Left lung (tissue), 10 donors: ENCODE data around the gene AIG1. TPM values are rescaled to one million over a fixed set of nuclear protein-coding genes. Genes with fewer than 3 reads are reported as not detected.

Experiments used
- ATAC-seq: fragments of 200-7000 bp; cut with Tn5 transposase; one replicate; pipeline ENCODE4 v1.9.1; 2020; ENCODE audit warnings: moderate library complexity
- DNase-seq, 4 donors: peaks; one replicate each; pipeline ENCODE4 v3.0.0-alpha.2; 2013 to 2020
- H3K27ac ChIP-seq, 2 donors: fragments of 200-600 bp; sonication (generic) in 1 of 2; one replicate each; pipeline versions ENCODE4 v1.5.0 to v1.8.0; 2020 to 2021
- H3K27me3 ChIP-seq, 2 donors: fragments of 200-600 bp; sonication (generic) in 1 of 2; one replicate each; pipeline versions ENCODE4 v1.5.0 to v1.8.0; 2020 to 2021
- H3K36me3 ChIP-seq, 2 donors: fragments of 200-600 bp; sonication (generic) in 1 of 2; one replicate each; pipeline versions ENCODE4 v1.5.0 to v1.8.0; 2020 to 2021
- H3K4me1 ChIP-seq, 2 donors: fragments of 200-600 bp; one replicate each; pipeline ENCODE4 v1.8.0; 2021
- H3K4me3 ChIP-seq, 2 donors: fragments of 200-600 bp; sonication (generic) in 1 of 2; one replicate each; pipeline versions ENCODE4 v1.5.0 to v1.8.0; 2020 to 2021; ENCODE audit warnings: mild to moderate bottlenecking in 1 of 2
- H3K9me3 ChIP-seq, 2 donors: fragments of 200-600 bp; sonication (generic) in 1 of 2; one replicate each; pipeline versions ENCODE4 v1.5.0 to v1.8.0; 2020 to 2021
- intact Hi-C, 2 donors: fragments of 100-400 bp; cut with DNase I; formaldehyde crosslinking; loops; one replicate each; pipeline versions ENCODE4 v1.11.2 to v1.14.2; 2022
- polyA plus RNA-seq, 6 donors: library from polyadenylated mRNA; unstranded; fragments of 120-200 nt; gene quantifications; one replicate each; pipeline ENCODE4 v1.2.1, GENCODE V29; 2013; ENCODE audit not compliant: insufficient read length in 6 of 6
- total RNA-seq, 2 donors: library from RNA; stranded (reverse); fragmentation: NEBNext Ultra II Directional; extraction: Animal tissue kit (Norgen Biotek cat#: 25700); gene quantifications; one replicate each; pipeline ENCODE4 v1.2.1, GENCODE V29; 2021
- TF ChIP-seq, protein P1 (sequence below), 2 donors: fragments of 200-600 bp; sonication (generic) in 1 of 2; IDR thresholded peaks; one replicate each; pipeline versions ENCODE4 v1.5.0 to v1.8.0; 2021; ENCODE audit warnings: antibody characterized with exemption in 2 of 2
- donor health status: DM: no; HTN: yes; CAD: no.
- donor health status: DM: no; HTN: no; CAD: no.

The AIG1 gene
- total and polyA plus RNA-seq, 8 donors, result 34.7 to 45.4 (median 36.8) TPM

DNA sequence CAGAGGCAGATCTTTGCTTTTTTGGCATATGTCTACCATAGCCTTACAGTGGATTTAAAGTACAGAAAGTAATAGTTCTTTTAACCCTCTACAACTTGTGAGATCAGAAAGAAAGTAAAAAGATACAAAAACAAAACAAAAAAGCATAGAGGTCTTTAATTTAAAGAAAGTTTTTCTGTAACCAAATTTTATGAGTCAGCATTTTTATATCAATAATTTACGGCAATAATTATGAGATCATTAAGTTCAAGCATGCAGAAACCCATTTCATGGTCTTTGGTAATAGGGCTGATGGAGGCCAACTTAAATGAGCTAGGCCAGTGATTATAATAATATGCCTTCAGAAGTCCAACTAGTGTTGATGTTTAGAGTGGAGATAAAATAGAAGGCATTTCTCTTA is 145.9 kb downstream of the AIG1 start:
- no peak overlapping the region for H3K4me3 ChIP-seq
- H3K27ac ChIP-seq, result no peak overlapping the region
- H3K27me3 ChIP-seq, result no peaks in the 10 kb centered on the region
- TF ChIP-seq, protein P1, sequence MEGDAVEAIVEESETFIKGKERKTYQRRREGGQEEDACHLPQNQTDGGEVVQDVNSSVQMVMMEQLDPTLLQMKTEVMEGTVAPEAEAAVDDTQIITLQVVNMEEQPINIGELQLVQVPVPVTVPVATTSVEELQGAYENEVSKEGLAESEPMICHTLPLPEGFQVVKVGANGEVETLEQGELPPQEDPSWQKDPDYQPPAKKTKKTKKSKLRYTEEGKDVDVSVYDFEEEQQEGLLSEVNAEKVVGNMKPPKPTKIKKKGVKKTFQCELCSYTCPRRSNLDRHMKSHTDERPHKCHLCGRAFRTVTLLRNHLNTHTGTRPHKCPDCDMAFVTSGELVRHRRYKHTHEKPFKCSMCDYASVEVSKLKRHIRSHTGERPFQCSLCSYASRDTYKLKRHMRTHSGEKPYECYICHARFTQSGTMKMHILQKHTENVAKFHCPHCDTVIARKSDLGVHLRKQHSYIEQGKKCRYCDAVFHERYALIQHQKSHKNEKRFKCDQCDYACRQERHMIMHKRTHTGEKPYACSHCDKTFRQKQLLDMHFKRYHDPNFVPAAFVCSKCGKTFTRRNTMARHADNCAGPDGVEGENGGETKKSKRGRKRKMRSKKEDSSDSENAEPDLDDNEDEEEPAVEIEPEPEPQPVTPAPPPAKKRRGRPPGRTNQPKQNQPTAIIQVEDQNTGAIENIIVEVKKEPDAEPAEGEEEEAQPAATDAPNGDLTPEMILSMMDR (IDR thresholded peaks at IDR 0.05), result no peak
- intact Hi-C loops, result no loop called here
- peaks cover 0 to 7% of the 10 kb centered on the region in 2 donors for H3K9me3 ChIP-seq
- no peak for DNase-seq
- H3K4me1 ChIP-seq, result no peaks in the 10 kb centered on the region
- H3K36me3 ChIP-seq, result no peaks in the 10 kb centered on the region
- no peak for ATAC-seq

DNA sequence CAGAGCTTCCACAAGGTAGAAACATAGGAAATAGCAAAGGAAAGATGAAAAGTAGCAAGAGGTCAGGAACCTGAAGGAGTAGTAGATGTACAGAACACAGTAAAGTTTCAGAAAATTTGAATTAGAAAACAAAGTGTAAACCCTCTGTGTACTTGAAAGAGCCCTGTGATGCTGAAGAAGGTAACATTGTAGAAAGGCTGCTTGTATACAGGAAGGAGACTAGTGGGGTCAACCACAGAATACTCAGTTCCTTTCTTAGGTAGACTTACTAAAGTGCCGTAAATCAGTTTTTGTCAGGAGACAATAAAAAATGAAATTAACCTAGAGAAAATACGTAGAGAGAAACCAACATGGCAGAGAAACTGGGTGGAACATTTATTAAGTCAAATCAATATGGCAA is 149.7 kb downstream of the AIG1 start:
- Histone ChIP-seq H3K36me3 (no peaks in the 10 kb centered on the region), H3K27me3 (no peaks in the 10 kb centered on the region), H3K4me3 (no peak overlapping the region), H3K9me3 (no peaks in the 10 kb centered on the region), H3K4me1 (no peaks in the 10 kb centered on the region), H3K27ac (no peak overlapping the region)
- intact Hi-C loops, result no loop called here
- no peak for ATAC-seq
- DNase-seq, result no peak
- TF ChIP-seq, protein P1 (IDR thresholded peaks at IDR 0.05), result no peak

GRCh38 chr6:143213859-143214376 is 153.2 kb downstream of the AIG1 start:
- Histone ChIP-seq H3K4me1 (no peaks in the 10 kb centered on the region), H3K9me3 (no peaks in the 10 kb centered on the region), H3K4me3 (no peak overlapping the region), H3K27ac (no peak overlapping the region), H3K36me3 (no peaks in the 10 kb centered on the region), H3K27me3 (no peaks in the 10 kb centered on the region)
- no peak for DNase-seq
- no peak for ATAC-seq
- intact Hi-C loops, result no loop called here
- TF ChIP-seq, protein P1 (IDR thresholded peaks at IDR 0.05), result no peak

GRCh38 chr6:143215363-143215762 is 154.7 kb downstream of the AIG1 start:
- intact Hi-C loops, result no loop called here

DNA sequence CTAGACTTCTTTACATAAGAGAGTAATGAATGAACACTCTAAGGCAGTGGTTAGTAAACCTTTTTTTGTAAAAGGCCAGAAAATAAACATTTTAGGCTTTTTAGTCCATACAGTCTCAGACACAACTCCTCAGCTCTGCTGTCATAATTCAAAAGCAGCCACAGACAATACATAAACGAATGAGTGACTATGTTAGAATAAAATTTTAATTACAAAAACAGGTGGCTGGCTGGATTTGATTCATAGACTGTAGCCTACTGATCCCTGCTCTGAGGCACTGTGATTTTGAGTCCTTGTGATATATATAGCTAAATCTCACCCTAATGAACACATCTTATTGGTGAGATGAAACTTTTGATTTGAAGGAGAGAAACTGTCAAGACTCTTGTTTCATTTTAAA is 155.1 kb downstream of the AIG1 start:
- ATAC-seq (peak; percentile 33), DNase-seq (no peak)
- H3K27ac ChIP-seq, result no peak overlapping the region
- TF ChIP-seq, protein P1 (IDR thresholded peaks at IDR 0.05), result no peak
- H3K4me3 ChIP-seq, result no peak overlapping the region
- no peaks in the 10 kb centered on the region for H3K27me3 ChIP-seq
- no peaks in the 10 kb centered on the region for H3K9me3 ChIP-seq
- no peaks in the 10 kb centered on the region for H3K36me3 ChIP-seq
- H3K4me1 ChIP-seq, result no peaks in the 10 kb centered on the region
- intact Hi-C loops, result no loop called here

More at GRCh38 chr6:143215363-143215762, 154.7 kb downstream of the AIG1 start:
- DNase-seq (no peak), ATAC-seq (peak; percentile 25)
- Histone ChIP-seq H3K36me3 (no peaks in the 10 kb centered on the region), H3K9me3 (no peaks in the 10 kb centered on the region), H3K27ac (no peak overlapping the region), H3K4me3 (no peak overlapping the region), H3K27me3 (no peaks in the 10 kb centered on the region), H3K4me1 (no peaks in the 10 kb centered on the region)
- TF ChIP-seq, protein P1 (IDR thresholded peaks at IDR 0.05), result no peak
